GM21528 (cell line): ENCODE data around the gene GPC5.

Source experiments
- ATAC-seq: cut with Tn5 transposase; IDR thresholded peaks from one replicate; pipeline ENCODE4 v1.9.1; 2021; ENCODE audit warnings: mild to moderate bottlenecking, moderate library complexity; ENCODE audit not compliant: unreplicated experiment, low FRiP score

The GPC5 gene

GRCh38 chr13:92564942-92565341 is 1166.5 kb downstream of the GPC5 start:
- no peak for ATAC-seq

GRCh38 chr13:92566767-92567166 is 1168.3 kb downstream of the GPC5 start:
- no peak for ATAC-seq

DNA sequence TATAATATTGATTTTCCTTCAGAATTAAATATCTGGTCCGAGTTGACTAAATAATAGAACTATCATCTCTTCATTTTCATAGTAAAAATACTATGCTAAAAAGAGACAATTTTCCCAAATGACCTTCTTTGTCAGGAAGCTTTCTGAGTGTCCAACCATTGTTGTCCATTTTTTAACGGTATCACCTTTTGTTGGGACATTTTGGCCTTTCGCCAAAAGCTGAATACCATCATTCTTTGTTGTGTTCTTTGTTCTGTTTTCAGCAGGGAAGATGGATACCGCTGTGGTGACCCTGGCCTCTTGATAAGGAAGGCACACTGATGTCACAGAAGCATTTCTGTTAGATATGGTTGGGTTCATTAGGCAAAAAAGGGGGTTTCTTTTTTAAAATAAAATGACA is 1173.8 kb downstream of the GPC5 start:
- ATAC-seq, result no peak

- no peak for ATAC-seq
Observed at GRCh38 chr13:92573467-92574057, 1175.1 kb downstream of the GPC5 start.

DNA sequence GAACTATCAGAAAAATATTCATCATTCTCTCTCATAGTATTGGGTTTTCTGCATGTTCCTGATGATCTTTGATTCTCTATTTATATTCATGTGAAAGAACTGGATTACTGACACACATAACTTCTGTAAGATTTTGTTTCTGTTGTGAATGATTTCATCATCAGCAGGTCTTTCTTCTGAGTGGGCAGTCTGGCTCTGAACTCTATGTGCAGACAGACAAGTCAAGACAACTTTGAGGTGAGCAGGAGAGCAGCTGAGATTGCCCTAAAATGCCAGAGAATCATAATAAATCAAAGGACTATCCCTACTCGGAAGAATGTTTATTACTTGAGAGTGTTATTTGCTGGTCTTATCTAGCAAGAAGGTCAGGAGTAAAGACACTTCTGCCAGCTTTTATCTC is 1176.1 kb downstream of the GPC5 start:
- ATAC-seq, result no peak

DNA sequence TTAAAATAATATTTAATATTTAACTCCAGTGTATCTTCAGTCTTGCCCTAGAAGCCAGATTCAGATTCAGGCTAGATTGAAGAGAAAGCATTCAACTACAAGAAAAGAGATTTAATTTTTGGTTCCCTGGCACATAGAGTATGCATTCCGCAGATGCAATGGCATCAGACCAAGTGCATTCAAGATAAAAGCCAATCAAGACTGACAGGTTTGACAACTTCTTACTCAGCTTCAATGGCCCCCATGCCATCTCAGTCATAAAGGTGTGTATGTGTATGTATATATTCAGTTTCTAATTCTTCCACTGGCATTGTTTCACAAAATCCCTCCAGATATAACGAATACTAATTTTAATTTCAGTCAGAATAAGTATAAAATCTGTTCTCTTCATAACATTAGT is 1177.4 kb downstream of the GPC5 start:
- ATAC-seq, result no peak

GRCh38 chr13:92578358-92578757 is 1179.9 kb downstream of the GPC5 start:
- no peak for ATAC-seq

DNA sequence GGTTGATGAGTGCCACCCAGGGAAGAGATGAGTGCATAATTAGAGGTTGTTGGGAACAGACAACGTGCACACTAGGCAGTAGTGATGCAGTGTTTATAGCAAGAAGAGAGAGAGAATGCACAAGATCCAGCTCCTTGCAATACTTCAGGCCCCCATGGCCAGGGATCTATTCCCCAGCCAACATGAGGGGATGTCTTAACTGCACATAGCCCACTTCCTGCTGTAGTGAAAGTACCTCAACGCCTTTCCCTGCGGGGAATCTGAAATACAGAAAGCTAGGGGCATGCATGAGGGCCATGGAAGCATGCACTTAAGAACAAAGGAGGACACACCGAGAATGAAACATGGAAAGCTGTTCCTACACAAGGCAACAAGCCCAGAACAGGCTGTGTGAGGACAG is 1191.5 kb downstream of the GPC5 start:
- no peak for ATAC-seq

- no peak for ATAC-seq
Observed at GRCh38 chr13:92590503-92590908, 1192.1 kb downstream of the GPC5 start.

DNA sequence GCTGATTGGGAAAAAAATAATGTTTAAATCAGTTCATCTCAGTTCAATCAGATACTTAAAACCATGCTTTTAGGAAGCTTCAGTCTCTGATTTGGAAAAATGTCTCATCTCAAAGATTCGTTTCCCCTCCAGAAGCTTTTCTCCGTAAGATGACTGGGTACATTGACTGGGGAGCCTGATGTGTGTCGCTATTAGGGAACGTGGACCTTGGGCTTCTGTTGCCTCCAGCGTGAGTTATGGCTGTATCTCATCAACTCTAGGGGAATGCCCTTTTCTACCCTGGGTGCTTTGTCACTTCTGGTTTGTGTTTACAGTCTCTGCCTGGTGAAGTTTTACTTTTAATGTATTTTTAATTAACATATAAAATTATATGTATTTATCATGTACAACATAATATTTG is 1192.7 kb downstream of the GPC5 start:
- no peak for ATAC-seq

- ATAC-seq, result no peak
Observed at GRCh38 chr13:92592757-92593156, 1194.3 kb downstream of the GPC5 start.

- no peak for ATAC-seq
Observed at GRCh38 chr13:92602560-92602959, 1204.1 kb downstream of the GPC5 start.

- ATAC-seq, result no peak
Observed at GRCh38 chr13:92609376-92609775, 1211.0 kb downstream of the GPC5 start.

DNA sequence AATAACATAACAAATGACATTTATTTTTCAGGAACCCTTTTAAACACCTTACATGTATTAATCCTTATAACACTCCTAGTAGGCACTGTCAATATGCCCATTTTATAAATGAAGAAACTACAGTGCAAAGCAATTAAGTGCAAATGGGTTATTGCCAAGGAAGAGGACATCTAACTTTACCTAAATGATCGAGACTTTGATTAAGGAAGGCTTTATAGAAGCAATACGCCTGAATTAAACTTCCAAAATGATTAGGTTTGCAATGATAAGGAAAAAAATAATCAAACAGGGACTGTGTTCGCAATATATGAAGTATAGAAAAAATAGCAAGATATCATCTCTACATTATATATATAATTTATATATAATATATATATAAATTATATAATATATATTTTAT is 1214.5 kb downstream of the GPC5 start:
- ATAC-seq, result no peak

DNA sequence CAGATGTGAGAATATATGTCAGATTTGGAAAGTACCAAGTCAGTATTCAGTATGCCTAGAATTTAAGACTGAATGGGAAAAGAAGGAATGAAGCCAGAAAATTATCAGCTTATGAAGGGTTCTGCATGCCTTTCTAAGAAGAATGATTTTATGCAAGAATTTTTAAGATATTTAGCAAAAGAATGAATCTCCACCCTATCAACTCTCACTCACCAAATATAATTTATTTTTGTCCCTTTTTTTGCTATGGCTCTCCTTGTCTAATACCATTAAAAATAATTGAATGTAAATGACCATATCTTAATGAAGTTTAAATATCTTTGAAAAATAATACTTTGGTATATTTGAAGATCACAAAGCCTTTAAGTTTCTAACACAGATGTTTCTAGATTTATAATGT is 1215.5 kb downstream of the GPC5 start:
- ATAC-seq, result no peak

- ATAC-seq, result no peak
Observed at GRCh38 chr13:92621985-92622384, 1223.6 kb downstream of the GPC5 start.

DNA sequence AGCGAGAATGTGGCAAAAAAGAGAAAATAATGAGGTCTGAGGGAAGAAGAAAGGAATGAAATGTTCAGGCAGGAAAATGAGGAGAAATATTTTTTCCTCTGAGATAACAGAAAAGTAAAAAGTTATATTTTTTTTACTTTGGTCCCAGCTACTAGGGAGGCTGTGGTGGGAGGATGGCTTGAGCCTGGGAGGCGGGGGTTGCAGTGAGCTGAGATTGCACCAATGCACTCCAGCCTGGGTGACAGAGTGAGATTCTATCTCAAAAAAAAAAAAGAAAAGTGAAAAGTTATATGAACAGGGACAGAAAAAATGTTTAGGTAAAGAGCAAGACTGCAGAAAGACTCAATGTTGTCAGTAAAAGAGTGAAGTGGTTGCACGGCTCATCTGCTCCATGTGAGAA is 1224.5 kb downstream of the GPC5 start:
- no peak for ATAC-seq

GRCh38 chr13:92626274-92626673 is 1227.9 kb downstream of the GPC5 start:
- ATAC-seq, result no peak

DNA sequence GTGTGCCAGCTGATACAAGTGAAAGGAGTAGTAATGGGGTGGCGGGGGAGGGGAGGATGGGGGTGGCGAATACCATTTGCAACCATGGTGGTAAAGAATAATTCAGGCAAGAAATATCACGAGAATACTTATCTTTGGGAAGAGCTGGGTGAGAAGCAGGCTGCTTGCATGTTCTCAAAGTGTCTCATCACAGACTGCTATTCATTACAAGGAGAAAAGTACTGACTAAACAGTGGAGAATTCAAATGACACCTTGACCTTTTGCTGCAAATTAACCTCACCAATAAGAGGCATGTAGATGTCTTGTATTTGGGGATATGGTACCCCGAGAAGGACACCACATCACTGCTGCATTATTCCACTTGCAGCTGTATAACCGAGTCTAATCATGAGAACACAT is 1242.5 kb downstream of the GPC5 start:
- no peak for ATAC-seq

DNA sequence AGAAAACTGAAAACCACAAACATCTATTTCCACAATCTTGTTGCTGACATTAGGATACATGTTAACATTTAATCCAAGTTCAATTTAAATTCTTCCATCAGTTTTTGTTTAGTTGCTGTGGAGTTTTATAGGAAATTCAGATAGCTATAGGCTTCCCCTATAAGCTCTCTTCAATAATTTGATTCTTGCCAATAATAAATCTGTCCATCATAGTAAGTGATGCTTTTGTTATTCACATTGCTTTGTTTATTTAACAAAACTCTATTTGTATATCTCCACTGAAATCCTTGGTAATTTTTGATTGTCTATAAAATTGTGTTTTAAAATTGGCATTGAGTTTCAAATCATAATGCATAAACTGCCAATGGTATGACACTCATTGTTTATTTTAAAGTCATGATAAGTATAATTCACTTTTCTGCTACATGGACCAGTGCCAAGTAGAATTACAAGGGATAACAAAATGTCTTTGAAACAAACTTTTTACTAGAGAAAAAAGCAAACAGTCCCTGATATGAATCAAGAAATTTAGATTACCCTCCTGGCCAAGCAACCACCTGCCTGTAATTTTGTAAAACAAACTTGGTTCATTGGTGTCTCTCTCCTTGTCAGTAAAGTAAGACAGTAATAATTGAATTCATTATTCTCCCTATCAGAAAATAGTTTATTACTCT is 1250.9 kb downstream of the GPC5 start:
- ATAC-seq, result no peak

DNA sequence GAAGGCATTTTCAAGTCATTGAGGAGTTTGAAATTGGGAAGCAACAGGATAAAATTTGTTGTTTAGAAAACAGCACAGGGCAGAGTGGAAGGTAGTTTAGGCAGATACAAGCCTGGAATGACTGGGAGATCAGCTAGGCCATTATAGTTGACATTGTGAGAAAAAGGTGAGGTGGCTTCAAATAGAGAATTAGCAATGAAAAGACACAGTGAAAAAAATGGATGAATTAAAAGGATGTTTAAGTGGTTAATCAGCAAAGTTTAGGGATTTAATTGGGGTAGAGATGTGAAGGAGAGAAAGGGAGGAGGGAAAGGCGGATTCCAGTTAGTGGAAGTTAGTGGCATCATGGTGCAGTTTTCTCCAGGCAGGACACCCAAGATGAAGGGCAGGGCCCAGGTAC is 1257.7 kb downstream of the GPC5 start:
- ATAC-seq, result no peak

DNA sequence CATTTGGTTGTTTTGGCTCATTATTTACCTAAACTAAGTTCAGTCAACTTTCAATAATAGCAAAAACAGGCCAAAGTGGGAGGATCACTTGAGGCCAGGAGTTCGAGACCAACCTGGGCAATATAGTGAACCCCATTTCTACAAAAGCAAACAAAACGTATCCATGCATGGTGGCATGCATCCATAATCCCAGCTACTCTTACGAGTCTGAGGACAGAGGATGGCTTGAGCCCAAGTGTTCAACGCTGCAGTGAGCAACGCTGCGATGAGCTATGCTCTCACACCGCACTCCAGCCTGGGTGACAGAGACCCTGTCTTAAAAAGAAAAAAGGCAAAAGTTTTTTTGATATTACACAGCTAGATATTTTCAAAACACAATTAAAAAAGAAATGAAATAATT is 1258.2 kb downstream of the GPC5 start:
- no peak for ATAC-seq

GRCh38 chr13:92657565-92657964 is 1259.1 kb downstream of the GPC5 start:
- ATAC-seq, result no peak
